ENCODE measurements around the gene STOML1.

The STOML1 gene

DNA sequence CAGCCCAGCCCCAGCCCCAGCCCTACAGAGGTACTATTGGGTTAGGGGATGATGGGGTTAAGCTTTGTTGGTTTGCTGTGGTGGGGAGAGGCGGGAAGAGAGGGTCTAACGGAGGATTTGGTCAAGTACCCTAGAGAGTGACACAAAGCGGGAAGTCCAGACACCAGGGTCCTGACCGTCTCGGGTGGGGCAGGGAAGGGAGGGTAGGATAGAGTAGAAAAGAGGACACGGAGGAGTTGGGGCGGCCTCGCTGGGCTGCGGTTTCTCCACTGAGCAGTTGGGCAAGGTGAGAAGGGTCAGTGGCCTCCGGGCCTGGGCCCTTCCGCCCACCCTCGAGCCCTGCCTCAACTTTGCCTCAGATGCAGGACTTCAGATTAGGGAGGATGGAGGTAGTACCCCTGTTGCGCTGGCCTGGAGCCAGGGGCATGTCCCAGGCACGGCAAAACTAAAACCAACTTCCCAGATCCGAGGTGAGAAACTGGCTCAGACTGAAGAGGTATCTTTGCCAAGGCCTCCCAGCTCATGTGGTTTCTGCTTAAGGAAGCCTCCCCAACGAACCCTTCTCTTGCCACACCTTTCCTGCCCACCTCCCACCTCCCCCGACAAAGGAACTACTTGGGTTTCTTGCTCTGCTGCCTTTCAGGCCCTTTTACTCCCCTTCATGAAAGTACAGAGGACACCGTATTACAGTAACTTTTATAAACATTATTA, 3.0 kb upstream of the STOML1 start:
- DNase-seq: no peak
- no peaks in the 10 kb centered on the region for H3K9me3 ChIP-seq
- peaks cover 4% of the 10 kb centered on the region; the same call in 1 of the 2 replicates for H3K4me1 ChIP-seq
- TF ChIP-seq, protein P1, sequence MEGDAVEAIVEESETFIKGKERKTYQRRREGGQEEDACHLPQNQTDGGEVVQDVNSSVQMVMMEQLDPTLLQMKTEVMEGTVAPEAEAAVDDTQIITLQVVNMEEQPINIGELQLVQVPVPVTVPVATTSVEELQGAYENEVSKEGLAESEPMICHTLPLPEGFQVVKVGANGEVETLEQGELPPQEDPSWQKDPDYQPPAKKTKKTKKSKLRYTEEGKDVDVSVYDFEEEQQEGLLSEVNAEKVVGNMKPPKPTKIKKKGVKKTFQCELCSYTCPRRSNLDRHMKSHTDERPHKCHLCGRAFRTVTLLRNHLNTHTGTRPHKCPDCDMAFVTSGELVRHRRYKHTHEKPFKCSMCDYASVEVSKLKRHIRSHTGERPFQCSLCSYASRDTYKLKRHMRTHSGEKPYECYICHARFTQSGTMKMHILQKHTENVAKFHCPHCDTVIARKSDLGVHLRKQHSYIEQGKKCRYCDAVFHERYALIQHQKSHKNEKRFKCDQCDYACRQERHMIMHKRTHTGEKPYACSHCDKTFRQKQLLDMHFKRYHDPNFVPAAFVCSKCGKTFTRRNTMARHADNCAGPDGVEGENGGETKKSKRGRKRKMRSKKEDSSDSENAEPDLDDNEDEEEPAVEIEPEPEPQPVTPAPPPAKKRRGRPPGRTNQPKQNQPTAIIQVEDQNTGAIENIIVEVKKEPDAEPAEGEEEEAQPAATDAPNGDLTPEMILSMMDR (IDR thresholded peaks at IDR 0.05; ENCODE audit: low read depth, low read length): no peak
- no peaks in the 10 kb centered on the region for H3K27me3 ChIP-seq
- peaks cover 2% of the 10 kb centered on the region; the same call in 1 of the 2 replicates for H3K36me3 ChIP-seq
- H3K4me3 ChIP-seq (ENCODE audit: low read depth, low read length): peak overlapping the region; percentile 91

DNA sequence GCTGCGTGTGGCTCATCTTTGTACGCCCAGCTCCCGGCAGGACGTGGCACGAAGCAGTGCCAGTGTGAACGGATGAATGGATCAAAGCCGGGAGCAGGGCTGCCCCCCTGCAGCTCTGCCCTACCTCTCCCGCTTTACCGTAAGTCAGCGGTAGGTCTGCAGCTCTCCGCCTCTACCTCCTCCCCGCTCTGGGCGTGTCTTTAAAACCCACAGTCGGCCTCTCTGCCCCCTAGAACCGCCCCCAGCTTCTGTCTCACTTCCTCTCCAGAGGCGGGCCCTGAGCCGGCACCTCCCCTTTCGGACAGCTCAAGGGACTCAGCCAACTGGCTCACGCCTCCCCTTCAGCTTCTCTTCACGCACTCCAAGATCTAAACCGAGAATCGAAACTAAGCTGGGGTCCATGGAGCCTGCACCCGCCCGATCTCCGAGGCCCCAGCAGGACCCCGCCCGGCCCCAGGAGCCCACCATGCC, 2.4 kb upstream of the STOML1 start, which contains the start of gene PML:
PML (plus strand) TSS at position 304 of the 471 bp plus-strand sequence; CDS start at position 401, 97 bp downstream.
- DNase-seq: peak; percentile 97
- Histone ChIP-seq H3K4me1 (peaks cover 4% of the 10 kb centered on the region; the same call in 1 of the 2 replicates), H3K36me3 (peaks cover 2% of the 10 kb centered on the region; the same call in 1 of the 2 replicates), H3K27me3 (no peaks in the 10 kb centered on the region), H3K4me3 (ENCODE audit: low read depth, low read length) (peak within 1 kb of the TSS; percentile 91), H3K9me3 (no peaks in the 10 kb centered on the region)
- TF ChIP-seq, protein P1 (IDR thresholded peaks at IDR 0.05; ENCODE audit: low read depth, low read length): no peak

- DNase-seq: no peak
- Histone ChIP-seq H3K36me3 (peaks cover 2% of the 10 kb centered on the region; the same call in 1 of the 2 replicates), H3K4me1 (peaks cover 4% of the 10 kb centered on the region; the same call in 1 of the 2 replicates), H3K4me3 (ENCODE audit: low read depth, low read length) (no peak overlapping the region), H3K9me3 (no peaks in the 10 kb centered on the region), H3K27me3 (no peaks in the 10 kb centered on the region)
- TF ChIP-seq, protein P1 (IDR thresholded peaks at IDR 0.05; ENCODE audit: low read depth, low read length): no peak
Measured at GRCh38 chr15:73993211-73993994, 1.3 kb upstream of the STOML1 start.

GRCh38 chr15:73992594-73992898, 451 bp upstream of the STOML1 start:
- Histone ChIP-seq H3K36me3 (no peaks in the 10 kb centered on the region), H3K4me1 (peaks cover 4% of the 10 kb centered on the region; the same call in 1 of the 2 replicates)

GRCh38 chr15:73991260-73991659, 835 bp downstream of the STOML1 start:
- TF ChIP-seq, protein P1 (IDR thresholded peaks at IDR 0.05; ENCODE audit: low read depth, low read length): no peak
- H3K9me3 ChIP-seq: no peaks in the 10 kb centered on the region
- H3K4me1 ChIP-seq: peaks cover 4% of the 10 kb centered on the region; the same call in 1 of the 2 replicates
- no peaks in the 10 kb centered on the region for H3K27me3 ChIP-seq
- DNase-seq: peak; percentile 48
- H3K4me3 ChIP-seq (ENCODE audit: low read depth, low read length): peak overlapping the region; percentile 87
- H3K36me3 ChIP-seq: no peaks in the 10 kb centered on the region

More at GRCh38 chr15:73992594-73992898, 451 bp upstream of the STOML1 start:
- no peaks in the 10 kb centered on the region for H3K9me3 ChIP-seq
- H3K4me3 ChIP-seq (ENCODE audit: low read depth, low read length): peak overlapping the region; percentile 53
- TF ChIP-seq, protein P1 (IDR thresholded peaks at IDR 0.05; ENCODE audit: low read depth, low read length): no peak
- no peak for DNase-seq
- H3K27me3 ChIP-seq: no peaks in the 10 kb centered on the region

Measured in BE2C (cell line).